Gastrocnemius medialis (tissue), 4 donors: Measurements from ENCODE around the gene HSPBAP1. TPM values are rescaled to one million over a fixed set of nuclear protein-coding genes. Genes with fewer than 3 reads are reported as not detected.
A peak's percentile ranks its signal among the peaks of the same experiment; 100 is the strongest.

ENCODE experiments used
- ATAC-seq, 2 donors: fragments of 150-250 bp; one replicate each; pipeline ENCODE4 v1.9.1; 2016
- DNase-seq, 2 donors: peaks; one replicate each; pipeline ENCODE4 v3.0.0-alpha.2; 2019
- H3K27ac ChIP-seq, 4 donors: fragments of 200-600 bp; sonication (generic); 1 replicate in 1 of 4; 2 replicates in 3 of 4; pipeline ENCODE4 v1.5.1; 2016 to 2018; ENCODE audit warnings: mild to moderate bottlenecking in 2 of 4, moderate library complexity in 1 of 4
- H3K27me3 ChIP-seq, 3 donors: fragments of 200-600 bp; sonication (generic) in 2 of 3; 1 replicate in 1 of 3; 2 replicates in 2 of 3; pipeline versions ENCODE4 v1.5.1 to v1.6.0; 2016 to 2019; ENCODE audit warnings: mild to moderate bottlenecking in 1 of 3, moderate library complexity in 1 of 3
- H3K36me3 ChIP-seq, 2 donors: fragments of 200-600 bp; sonication (generic) in 1 of 2; one replicate each; pipeline ENCODE4 v1.5.1; 2017 to 2018
- H3K4me1 ChIP-seq, 2 donors: fragments of 200-600 bp; sonication (generic) in 1 of 2; one replicate each; pipeline ENCODE4 v1.5.1; 2016 to 2017; ENCODE audit warnings: mild to moderate bottlenecking in 2 of 2
- H3K4me3 ChIP-seq, 4 donors: fragments of 200-600 bp; sonication (generic) in 3 of 4; 1 replicate in 1 of 4; 2 replicates in 3 of 4; pipeline ENCODE4 v1.5.1; 2016 to 2019; ENCODE audit warnings: mild to moderate bottlenecking in 2 of 4
- H3K9me3 ChIP-seq, 3 donors: fragments of 200-600 bp; sonication (generic) in 2 of 3; 1 replicate in 1 of 3; 2 replicates in 2 of 3; pipeline ENCODE4 v1.5.1; 2016 to 2019
- POLR2A ChIP-seq, 2 donors: fragments of 450-650 bp; IDR thresholded peaks; one replicate each; pipeline ENCODE4 v1.6.1; 2017; ENCODE audit warnings: antibody characterized with exemption in 2 of 2, mild to moderate bottlenecking in 2 of 2, moderate library complexity in 2 of 2
- in situ Hi-C, 4 donors: fragments of 200-750 bp; cut with MboI; loops; one replicate each; pipeline versions ENCODE4 v1.15.0 to v1.8.0; 2017; ENCODE audit warnings: low sequenced_read_pairs in 4 of 4
- intact Hi-C: fragments of 100-400 bp; cut with DNase I; formaldehyde crosslinking; loops from one replicate; pipeline ENCODE4 v1.15.1; 2023; ENCODE audit warnings: low total_unique reads
- total RNA-seq, 4 donors: library from RNA; depleted of rRNA; stranded (reverse); fragments of >200 nt; gene quantifications; one replicate each; pipeline versions ENCODE4 v1.1.0 to v1.2.3, GENCODE V29; 2016
- TF ChIP-seq, protein P1 (sequence below), 5 experiments: fragments of 450-650 bp in 3 of 5; fragments of 200-600 bp in 2 of 5; sonication (generic) in 2 of 5; IDR thresholded peaks in 4 of 5; conservative IDR thresholded peaks in 1 of 5; 1 replicate in 4 of 5; 2 replicates in 1 of 5; pipeline ENCODE4 v1.5.1; 2016 to 2019; ENCODE audit warnings: antibody characterized with exemption in 5 of 5, mild to moderate bottlenecking in 3 of 5, moderate library complexity in 3 of 5

HSPBAP1 gene, protein sequence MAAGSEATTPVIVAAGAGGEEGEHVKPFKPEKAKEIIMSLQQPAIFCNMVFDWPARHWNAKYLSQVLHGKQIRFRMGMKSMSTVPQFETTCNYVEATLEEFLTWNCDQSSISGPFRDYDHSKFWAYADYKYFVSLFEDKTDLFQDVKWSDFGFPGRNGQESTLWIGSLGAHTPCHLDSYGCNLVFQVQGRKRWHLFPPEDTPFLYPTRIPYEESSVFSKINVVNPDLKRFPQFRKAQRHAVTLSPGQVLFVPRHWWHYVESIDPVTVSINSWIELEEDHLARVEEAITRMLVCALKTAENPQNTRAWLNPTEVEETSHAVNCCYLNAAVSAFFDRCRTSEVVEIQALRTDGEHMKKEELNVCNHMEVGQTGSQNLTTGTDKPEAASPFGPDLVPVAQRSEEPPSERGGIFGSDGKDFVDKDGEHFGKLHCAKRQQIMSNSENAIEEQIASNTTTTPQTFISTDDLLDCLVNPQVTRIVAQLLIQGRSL
- 10 to 100 TPM; 14.5 to 30.7 (median 17.0) TPM for total RNA-seq

DNA sequence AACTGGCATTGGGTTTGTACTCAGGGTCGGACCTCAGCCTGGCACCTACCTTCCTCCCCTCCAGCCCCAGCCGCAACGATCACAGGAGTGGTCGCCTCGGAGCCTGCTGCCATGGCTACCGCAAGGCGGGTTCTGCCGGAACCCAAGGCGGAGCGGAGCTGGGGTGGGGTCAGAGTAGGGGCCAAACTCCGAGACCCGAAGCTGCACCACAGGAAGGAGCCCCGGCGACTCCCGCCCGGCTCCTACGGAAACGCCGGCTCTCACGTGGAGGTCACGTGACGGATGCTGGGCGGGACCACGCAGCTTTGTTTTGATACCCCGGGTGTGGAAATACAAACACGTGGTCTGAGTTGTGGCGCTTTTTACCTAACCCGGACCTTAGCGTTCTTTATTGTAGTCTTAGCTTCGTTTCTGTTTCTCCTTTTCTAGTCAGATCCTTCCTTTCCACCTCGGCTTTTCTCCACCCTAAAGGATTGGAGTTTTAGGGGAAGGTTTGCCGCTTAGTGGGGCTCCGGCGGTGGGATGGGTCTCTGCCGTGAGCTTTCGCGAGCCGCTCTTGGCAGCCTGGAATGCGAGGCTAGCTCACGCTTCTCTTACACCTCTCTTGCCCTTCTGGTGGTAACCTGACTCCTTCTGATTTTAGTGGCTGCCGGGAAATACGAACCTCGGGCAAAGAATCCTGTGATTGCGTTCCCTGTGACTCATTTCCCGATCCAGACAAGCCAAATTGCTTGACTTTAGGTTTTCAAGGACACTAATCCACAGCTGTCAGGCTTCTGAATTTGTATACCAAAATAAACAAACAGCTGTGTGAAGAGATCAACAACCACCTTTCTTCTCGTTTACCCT is at the start of gene HSPBAP1:
TSS of gene HSPBAP1 (minus strand) at position 264 of the 849 bp plus-strand sequence. CDS start at position 113, 151 bp downstream.
- peak; percentile 96 for TF ChIP-seq POLR2A (IDR thresholded peaks at IDR 0.05)
- TF ChIP-seq, protein P1, sequence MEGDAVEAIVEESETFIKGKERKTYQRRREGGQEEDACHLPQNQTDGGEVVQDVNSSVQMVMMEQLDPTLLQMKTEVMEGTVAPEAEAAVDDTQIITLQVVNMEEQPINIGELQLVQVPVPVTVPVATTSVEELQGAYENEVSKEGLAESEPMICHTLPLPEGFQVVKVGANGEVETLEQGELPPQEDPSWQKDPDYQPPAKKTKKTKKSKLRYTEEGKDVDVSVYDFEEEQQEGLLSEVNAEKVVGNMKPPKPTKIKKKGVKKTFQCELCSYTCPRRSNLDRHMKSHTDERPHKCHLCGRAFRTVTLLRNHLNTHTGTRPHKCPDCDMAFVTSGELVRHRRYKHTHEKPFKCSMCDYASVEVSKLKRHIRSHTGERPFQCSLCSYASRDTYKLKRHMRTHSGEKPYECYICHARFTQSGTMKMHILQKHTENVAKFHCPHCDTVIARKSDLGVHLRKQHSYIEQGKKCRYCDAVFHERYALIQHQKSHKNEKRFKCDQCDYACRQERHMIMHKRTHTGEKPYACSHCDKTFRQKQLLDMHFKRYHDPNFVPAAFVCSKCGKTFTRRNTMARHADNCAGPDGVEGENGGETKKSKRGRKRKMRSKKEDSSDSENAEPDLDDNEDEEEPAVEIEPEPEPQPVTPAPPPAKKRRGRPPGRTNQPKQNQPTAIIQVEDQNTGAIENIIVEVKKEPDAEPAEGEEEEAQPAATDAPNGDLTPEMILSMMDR (IDR thresholded peaks at IDR 0.05 in 4 of 5, conservative IDR thresholded peaks at IDR 0.05 in 1 of 5) = peak in 2 of 5 experiments; percentile 39 to 50
- H3K36me3 ChIP-seq = no peaks in the 10 kb centered on the region
- peaks cover 55 to 56% of the 10 kb centered on the region in 2 donors for H3K4me1 ChIP-seq
- H3K9me3 ChIP-seq = no peaks in the 10 kb centered on the region
- no peaks in the 10 kb centered on the region for H3K27me3 ChIP-seq
- DNase-seq (peak; percentile 94 to 96), ATAC-seq (peak; percentile 76 to 84)
- peak within 1 kb of the TSS; percentile 74 to 90 (median 78) for H3K4me3 ChIP-seq
- in situ Hi-C loops = loop anchor here in 1 of 4 donors (25.0 kb wide), 1 partner anchor 406 kb away; the partner anchor contains the start of genes FAM162A and MIX23
- peak within 1 kb of the TSS; percentile 95 to 99 (median 96) for H3K27ac ChIP-seq
- intact Hi-C loops = loop anchor here (1.0 to 10.0 kb wide), 4 partner anchors 31 to 1199 kb away; partner anchors contain the start of genes FBXO40, KPNA1 and WDR5B

DNA sequence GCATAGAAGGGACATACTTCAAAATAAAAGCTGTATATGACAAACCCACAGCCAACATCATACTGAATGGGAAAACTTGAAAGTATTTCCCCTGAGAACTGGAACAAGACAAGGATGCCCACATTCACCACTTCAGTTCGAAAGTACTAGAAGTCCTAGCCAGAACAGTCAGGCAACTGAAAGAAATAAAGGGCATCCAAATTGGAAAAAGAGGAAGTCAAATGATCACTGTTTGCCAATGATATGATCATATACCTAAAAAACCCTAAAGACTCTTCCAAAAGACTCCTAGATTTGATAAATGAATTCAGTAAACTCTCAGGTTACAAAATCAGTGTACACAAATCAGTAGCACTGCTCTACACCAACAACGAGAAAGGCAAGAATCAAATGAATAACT is 42.0 kb upstream of the HSPBAP1 start:
- intact Hi-C loops = no loop called here
- TF ChIP-seq, protein P1 (IDR thresholded peaks at IDR 0.05 in 4 of 5, conservative IDR thresholded peaks at IDR 0.05 in 1 of 5) = no peak
- no peak for TF ChIP-seq POLR2A (IDR thresholded peaks at IDR 0.05)

DNA sequence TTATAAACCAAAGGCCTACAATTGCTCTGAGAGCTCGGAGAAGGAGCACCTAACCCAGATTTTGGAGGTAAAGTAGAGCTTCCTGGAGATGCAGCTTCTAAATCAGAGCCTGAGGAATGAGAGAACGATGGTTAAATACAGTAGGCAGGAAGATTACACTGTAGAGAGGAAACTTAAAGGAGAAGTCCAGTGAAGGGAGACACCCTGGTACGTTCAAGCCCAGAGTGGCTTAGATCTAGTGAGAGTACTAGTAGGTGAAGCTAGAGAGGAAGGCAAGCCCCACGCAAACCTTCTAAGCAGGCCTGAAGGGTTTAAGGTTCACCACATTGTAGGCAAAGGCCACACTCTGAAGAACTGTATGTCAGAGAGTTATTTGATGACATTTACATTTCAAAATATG is 34.6 kb upstream of the HSPBAP1 start:
- no peak for TF ChIP-seq POLR2A (IDR thresholded peaks at IDR 0.05)
- TF ChIP-seq, protein P1 (IDR thresholded peaks at IDR 0.05 in 4 of 5, conservative IDR thresholded peaks at IDR 0.05 in 1 of 5) = no peak
- DNase-seq (no peak), ATAC-seq (no peak)
- H3K9me3 ChIP-seq = no peaks in the 10 kb centered on the region
- intact Hi-C loops (loop anchor here (10.0 kb wide), 1 partner anchor 67 kb away; no protein-coding TSS in a partner anchor), in situ Hi-C loops (no loop called here)
- H3K4me3 ChIP-seq = no peak overlapping the region
- H3K27me3 ChIP-seq = no peaks in the 10 kb centered on the region
- peak overlapping the region in 1 of 4 donors; percentile 50 for H3K27ac ChIP-seq
- peaks cover 18 to 25% of the 10 kb centered on the region in 2 donors for H3K4me1 ChIP-seq
- peaks cover 0 to 28% of the 10 kb centered on the region in 2 donors for H3K36me3 ChIP-seq

More for the DNA sequence above, 42.0 kb upstream of the HSPBAP1 start:
- no peaks in the 10 kb centered on the region for H3K9me3 ChIP-seq
- no peaks in the 10 kb centered on the region for H3K4me1 ChIP-seq
- H3K4me3 ChIP-seq = no peak overlapping the region
- DNase-seq (no peak), ATAC-seq (no peak)
- in situ Hi-C loops = no loop called here
- no peaks in the 10 kb centered on the region for H3K27me3 ChIP-seq
- H3K36me3 ChIP-seq = peaks cover 0 to 11% of the 10 kb centered on the region in 2 donors
- no peak overlapping the region for H3K27ac ChIP-seq

DNA sequence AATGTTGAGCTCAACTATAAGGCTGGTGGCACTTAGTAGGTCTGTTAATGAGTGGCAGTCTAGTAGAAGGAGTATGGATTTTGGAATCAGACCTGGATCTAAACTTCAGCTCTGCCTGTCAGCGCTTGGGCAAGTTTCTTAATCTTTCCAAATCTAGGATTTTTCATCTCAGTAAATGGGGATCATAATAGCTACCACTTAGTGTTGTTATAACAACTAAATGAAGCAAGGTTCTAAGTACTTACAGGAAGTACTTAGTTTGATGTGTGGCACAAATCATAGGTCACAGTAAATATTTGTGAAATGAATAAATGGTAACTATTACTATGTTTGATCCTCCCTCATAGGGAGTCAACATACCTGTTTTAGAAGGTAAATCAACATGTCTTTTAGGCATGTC is 32.6 kb upstream of the HSPBAP1 start:
- no peaks in the 10 kb centered on the region for H3K9me3 ChIP-seq
- peaks cover 18 to 25% of the 10 kb centered on the region in 2 donors for H3K4me1 ChIP-seq
- no peaks in the 10 kb centered on the region for H3K27me3 ChIP-seq
- H3K36me3 ChIP-seq = peaks cover 0 to 23% of the 10 kb centered on the region in 2 donors
- no peak overlapping the region for H3K4me3 ChIP-seq
- H3K27ac ChIP-seq = peak overlapping the region; percentile 72 to 79 (median 75)
- no peak for TF ChIP-seq POLR2A (IDR thresholded peaks at IDR 0.05)
- TF ChIP-seq, protein P1 (IDR thresholded peaks at IDR 0.05 in 4 of 5, conservative IDR thresholded peaks at IDR 0.05 in 1 of 5) = no peak
- DNase-seq (no peak), ATAC-seq (no peak)
- in situ Hi-C loops (no loop called here), intact Hi-C loops (loop anchor here (10.0 kb wide), 1 partner anchor 69 kb away; no protein-coding TSS in a partner anchor)
